GM12864 (cell line): ENCODE results near the gene SCN3B.

Experiments
- DNase-seq: peaks from one replicate; pipeline ENCODE4 v3.0.0-alpha.2; 2011; ENCODE audit warnings: low read depth
- H3K4me3 ChIP-seq: 2 replicates; pipeline ENCODE4 v1.5.1; 2011; ENCODE audit warnings: mild to moderate bottlenecking, low read depth, low read length, control low read depth
- TF ChIP-seq, protein P1 (sequence below): IDR thresholded peaks from 2 replicates; pipeline ENCODE4 v1.5.1; 2011; ENCODE audit warnings: low read depth, mild to moderate bottlenecking, moderate library complexity, low read length, control low read depth, inconsistent platforms; ENCODE audit errors: missing control alignments

SCN3B gene

GRCh38 chr11:123628936-123629683, 25.3 kb downstream of the SCN3B start:
- TF ChIP-seq, protein P1, sequence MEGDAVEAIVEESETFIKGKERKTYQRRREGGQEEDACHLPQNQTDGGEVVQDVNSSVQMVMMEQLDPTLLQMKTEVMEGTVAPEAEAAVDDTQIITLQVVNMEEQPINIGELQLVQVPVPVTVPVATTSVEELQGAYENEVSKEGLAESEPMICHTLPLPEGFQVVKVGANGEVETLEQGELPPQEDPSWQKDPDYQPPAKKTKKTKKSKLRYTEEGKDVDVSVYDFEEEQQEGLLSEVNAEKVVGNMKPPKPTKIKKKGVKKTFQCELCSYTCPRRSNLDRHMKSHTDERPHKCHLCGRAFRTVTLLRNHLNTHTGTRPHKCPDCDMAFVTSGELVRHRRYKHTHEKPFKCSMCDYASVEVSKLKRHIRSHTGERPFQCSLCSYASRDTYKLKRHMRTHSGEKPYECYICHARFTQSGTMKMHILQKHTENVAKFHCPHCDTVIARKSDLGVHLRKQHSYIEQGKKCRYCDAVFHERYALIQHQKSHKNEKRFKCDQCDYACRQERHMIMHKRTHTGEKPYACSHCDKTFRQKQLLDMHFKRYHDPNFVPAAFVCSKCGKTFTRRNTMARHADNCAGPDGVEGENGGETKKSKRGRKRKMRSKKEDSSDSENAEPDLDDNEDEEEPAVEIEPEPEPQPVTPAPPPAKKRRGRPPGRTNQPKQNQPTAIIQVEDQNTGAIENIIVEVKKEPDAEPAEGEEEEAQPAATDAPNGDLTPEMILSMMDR: no peak
- no peak overlapping the region for H3K4me3 ChIP-seq
- DNase-seq: no peak

DNA sequence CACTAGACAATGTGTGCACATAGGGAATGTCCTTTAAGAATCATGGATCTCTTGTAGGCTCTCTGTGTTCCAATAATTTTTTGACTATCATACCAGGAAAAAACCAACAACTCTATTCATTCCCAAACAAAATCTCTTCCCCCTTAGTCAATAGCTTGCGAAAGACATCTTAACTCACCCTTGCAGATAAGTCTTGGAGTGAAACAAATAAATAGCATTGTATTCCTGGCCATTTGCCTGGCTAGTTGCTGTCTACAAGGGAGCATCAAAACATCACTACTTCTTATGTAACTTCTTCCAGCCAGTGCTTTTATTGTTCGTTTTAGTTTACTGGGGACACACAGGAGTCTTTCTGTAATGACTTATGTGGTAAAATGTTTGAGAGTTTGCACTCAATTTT, 29.4 kb downstream of the SCN3B start:
- no peak for DNase-seq
- TF ChIP-seq, protein P1: no peak
- H3K4me3 ChIP-seq: no peak overlapping the region

- DNase-seq: no peak
- TF ChIP-seq, protein P1: no peak
Measured at GRCh38 chr11:123622576-123622975, 31.8 kb downstream of the SCN3B start.

DNA sequence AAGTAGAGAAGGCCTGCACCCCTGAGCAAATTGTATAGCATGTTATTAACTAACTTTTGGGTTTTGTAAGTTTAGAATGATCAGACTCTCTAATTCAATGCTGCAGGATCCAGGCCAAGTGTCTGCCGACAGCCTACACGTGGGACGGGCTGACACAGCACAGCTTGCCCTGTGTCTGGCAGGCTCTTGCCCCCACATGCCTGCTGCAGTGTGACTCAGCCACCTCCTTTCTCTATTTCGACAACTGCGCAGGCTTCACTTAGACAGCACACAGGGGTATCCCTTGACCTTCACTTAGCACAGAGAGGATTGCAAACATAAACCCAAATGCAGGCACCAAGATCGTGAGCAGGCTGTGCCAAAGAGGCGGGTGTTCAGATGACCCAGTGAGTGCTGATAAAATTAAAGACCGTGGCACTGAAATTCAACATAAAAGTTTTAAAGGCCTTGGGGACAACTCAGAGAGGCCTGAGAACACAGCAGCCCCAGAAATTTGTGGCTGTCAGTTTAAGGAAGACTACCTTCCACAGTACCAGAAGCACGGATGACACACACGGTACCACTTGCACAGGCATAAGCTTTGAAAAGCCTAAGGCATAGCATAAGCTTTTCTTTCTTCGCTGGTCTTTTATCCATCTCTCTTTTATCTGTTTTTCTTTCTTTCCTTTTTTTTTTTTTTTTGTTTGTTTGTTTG, 37.8 kb downstream of the SCN3B start:
- H3K4me3 ChIP-seq: no peak overlapping the region
- no peak for DNase-seq
- TF ChIP-seq, protein P1: no peak

More at GRCh38 chr11:123622576-123622975, 31.8 kb downstream of the SCN3B start:
- no peak overlapping the region for H3K4me3 ChIP-seq

DNA sequence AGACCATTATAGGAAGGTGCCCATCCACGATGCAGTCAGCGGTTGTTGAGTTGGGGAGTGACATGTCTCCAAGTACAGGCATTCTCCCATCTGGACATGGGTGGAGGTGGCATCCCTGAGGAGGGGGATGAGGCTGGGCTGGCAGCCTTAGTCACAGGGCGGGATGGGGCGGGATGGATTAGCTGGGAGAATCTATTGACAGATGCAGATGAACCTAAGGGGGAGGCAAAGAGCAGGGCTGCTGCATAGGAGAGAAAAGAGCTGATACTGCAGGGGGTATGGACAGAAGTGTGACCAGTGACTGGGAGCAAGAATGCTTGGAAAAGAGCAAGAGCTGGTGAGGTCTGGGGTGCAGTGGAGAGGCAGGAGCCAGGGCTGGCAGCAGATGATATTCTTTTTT, 42.7 kb downstream of the SCN3B start:
- no peak for DNase-seq
- TF ChIP-seq, protein P1: no peak
- H3K4me3 ChIP-seq: no peak overlapping the region

DNA sequence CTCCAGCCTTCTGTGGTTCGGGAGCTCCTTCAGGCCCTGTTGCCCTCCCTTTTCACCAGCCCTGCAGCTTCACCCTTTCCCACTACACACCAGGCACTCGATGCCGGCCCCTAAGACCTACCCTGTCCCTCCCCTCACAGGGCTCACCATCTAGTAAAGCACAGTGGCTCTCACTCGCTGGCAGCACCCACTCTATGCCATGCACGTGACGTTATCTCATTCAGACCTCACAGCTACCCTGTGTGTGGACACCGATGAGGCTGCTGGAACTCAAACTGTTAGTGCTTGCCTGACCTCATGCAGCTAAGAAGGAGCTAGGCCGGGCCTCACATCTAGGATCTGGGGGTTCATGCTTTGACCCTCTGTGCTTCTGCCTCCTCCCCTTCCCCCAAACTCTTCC, 45.5 kb downstream of the SCN3B start:
- H3K4me3 ChIP-seq: no peak overlapping the region
- TF ChIP-seq, protein P1: no peak
- DNase-seq: no peak

GRCh38 chr11:123608371-123608770, 46.1 kb downstream of the SCN3B start:
- no peak for DNase-seq
- H3K4me3 ChIP-seq: no peak overlapping the region
- TF ChIP-seq, protein P1: no peak
